CD4-positive, alpha-beta T cell treated with Interleukin-2 at 100 ng/mL for 4 hours (primary cell): ENCODE measurements around the gene KLHL13.

Experiments used
- DNase-seq: peaks from one replicate; pipeline ENCODE4 v3.0.0-alpha.2; 2020; ENCODE audit warnings: low spot score

Gene KLHL13

DNA sequence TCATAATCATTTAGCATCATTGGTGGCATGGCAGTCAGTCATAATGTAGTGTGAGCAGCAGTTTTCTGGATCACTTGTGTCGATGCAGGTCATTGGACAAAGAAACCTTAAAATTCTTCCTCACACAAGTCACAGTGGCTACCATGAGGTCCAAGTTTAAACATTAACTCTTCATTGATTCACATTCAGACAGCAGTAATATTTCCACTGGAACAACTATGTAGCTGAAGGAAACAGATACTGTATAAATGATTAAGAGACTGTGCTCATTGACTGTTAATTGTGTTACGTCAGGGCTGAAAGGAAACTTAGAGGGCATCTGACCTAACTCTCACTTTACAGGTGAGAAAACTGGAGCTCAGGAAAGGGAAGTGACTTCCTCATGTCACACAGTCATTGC lies 261.8 kb downstream of the KLHL13 start:
- no peak for DNase-seq

DNA sequence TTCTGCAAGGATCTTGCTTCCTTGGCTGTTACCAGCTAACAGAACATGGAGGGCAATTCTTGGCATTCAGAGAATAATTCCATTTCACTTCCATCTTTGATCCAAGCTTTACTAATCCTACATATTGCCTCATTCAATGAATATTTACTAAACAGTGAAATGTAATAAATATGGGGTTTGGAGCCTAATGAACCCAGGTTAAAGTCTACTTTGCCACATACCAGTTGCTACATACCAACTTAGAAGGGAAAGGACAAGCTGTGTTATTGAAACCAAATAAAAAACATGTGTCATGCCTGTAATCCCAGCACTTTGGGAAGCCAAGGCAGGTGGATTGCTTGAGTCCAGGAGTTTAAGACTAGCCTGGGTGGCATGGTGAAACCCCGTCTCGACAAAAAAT lies 265.6 kb downstream of the KLHL13 start:
- no peak for DNase-seq
